Naive B cell (primary cell): ENCODE data around the gene PTPA. TPM values are rescaled to one million over a fixed set of nuclear protein-coding genes. Genes with fewer than 3 reads are reported as not detected.

Experiments
- ATAC-seq, 2 donors: fragments of 150-1000 bp; cut with Tn5 transposase; 2 replicates each; pipeline ENCODE4 v1.10.0; 2021; ENCODE audit warnings: low read depth in 2 of 2, mild to moderate bottlenecking in 2 of 2, moderate library complexity in 2 of 2
- DNase-seq: peaks from one replicate; pipeline ENCODE4 v3.0.0; 2022
- H3K27ac Mint-ChIP-seq, 6 donors: one replicate each; pipeline ENCODE4 v1.8.0; 2020 to 2022; ENCODE audit warnings: mild to moderate bottlenecking in 6 of 6, mixed read lengths in 6 of 6, moderate library complexity in 5 of 6, inconsistent platforms in 2 of 6
- H3K27me3 Mint-ChIP-seq, 3 donors: one replicate each; pipeline ENCODE4 v1.8.0; 2021 to 2022; ENCODE audit warnings: mixed read lengths in 3 of 3, mild to moderate bottlenecking in 1 of 3
- H3K36me3 Mint-ChIP-seq, 2 donors: one replicate each; pipeline ENCODE4 v1.8.0; 2020 to 2022; ENCODE audit warnings: mixed read lengths in 2 of 2, inconsistent platforms in 1 of 2, mild to moderate bottlenecking in 1 of 2
- H3K4me1 Mint-ChIP-seq, 3 donors: one replicate each; pipeline ENCODE4 v1.8.0; 2020 to 2022; ENCODE audit warnings: mixed read lengths in 3 of 3, inconsistent platforms in 1 of 3, mild to moderate bottlenecking in 1 of 3, moderate library complexity in 1 of 3
- H3K4me3 Mint-ChIP-seq, 8 donors: one replicate each; pipeline ENCODE4 v1.8.0; 2020 to 2022; ENCODE audit warnings: mild to moderate bottlenecking in 8 of 8, mixed read lengths in 8 of 8, moderate library complexity in 8 of 8, inconsistent platforms in 2 of 8
- H3K9me3 Mint-ChIP-seq, 7 donors: one replicate each; pipeline ENCODE4 v1.8.0; 2020 to 2022; ENCODE audit warnings: mixed read lengths in 7 of 7, mild to moderate bottlenecking in 5 of 7, inconsistent platforms in 2 of 7, moderate library complexity in 1 of 7
- polyA plus RNA-seq, 6 donors: library from polyadenylated mRNA; unstranded; fragments of 300-500 nt; fragmentation: Illumina TruSeq; gene quantifications; one replicate each; pipeline ENCODE4 v1.2.3, GENCODE V29; 2021; ENCODE audit warnings: low read depth in 6 of 6

The PTPA gene
- polyA plus RNA-seq, 6 donors from 2014 or later, result 8.1 to 18.0 (median 13.5) TPM

DNA sequence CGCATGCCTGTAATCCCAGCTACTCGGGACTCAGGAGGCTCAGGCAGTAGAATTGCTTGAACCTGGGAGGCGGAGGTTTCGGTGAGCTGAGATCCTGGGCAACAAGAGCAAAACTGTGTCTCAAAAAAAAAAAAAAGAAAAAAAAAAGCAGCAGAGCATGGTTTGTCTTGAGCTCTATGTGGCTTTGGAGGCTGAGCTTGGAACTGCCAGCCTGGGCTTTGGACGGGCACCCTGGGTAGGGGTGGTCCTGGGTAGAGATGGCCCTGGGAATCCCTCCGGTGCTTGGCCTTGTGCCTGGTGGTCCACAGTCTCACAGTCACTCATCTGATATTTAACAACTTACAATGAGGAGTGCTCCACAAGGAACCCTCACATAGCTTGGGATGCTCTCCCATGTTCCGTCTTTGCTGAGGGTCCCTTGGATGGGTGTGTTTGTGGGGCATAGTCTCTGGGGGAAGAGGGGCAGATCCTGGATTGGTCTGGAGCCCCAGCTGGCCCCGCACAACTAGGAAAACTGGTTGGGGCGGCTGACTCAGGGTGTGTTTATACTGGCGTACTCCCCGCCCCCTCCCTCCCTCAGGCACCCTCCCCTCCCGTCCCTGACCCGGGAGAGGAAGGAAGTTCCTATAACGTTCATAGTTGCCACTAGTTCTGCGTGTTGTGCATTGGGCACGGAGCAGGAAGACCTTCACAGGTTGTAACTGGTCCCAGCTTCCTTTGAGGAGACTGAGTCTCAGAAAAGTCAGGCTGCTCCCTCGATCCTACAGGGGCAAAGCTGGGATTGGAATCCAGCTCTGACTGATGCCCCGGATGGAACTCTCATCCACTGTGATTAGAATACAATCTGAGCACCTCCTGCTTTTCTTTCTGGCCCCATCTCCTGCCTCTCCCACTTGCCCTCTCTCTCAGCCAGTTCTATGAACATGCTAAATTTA is 55.7 kb downstream of the PTPA start:
- H3K4me1 Mint-ChIP-seq, result peaks cover 9 to 11% (median 11%) of the 10 kb centered on the region in 3 donors
- ATAC-seq (no peak), DNase-seq (no peak)
- H3K27ac Mint-ChIP-seq, result peak overlapping the region in 2 of 6 donors; percentile 54 to 98
- peak overlapping the region in 7 of 8 donors; percentile 9 to 86 (median 68) for H3K4me3 Mint-ChIP-seq
- no peaks in the 10 kb centered on the region for H3K36me3 Mint-ChIP-seq
- peaks cover 0 to 2% (median 0%) of the 10 kb centered on the region in 7 donors for H3K9me3 Mint-ChIP-seq
- peaks cover 0 to 21% (median 10%) of the 10 kb centered on the region in 3 donors for H3K27me3 Mint-ChIP-seq

DNA sequence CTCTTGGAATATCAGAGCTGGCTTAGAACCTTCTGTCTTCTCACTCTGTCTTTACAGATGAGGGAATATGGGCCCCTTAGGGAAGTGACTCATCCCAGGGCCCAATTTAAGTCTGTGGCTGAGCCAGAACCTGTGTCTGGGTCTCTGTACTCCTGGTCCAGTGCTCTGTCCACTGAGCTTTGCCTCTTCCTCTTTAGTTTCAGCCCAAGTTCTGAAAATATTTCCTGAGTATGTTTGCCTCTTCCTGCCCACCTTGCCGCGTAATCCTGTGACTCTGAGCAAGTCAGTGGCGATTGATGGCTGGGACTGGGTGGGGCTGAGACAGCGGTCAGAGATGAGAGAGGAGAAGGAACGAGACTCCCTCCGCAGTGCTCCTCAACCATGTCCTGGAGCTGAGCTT is 59.0 kb downstream of the PTPA start:
- no peak for DNase-seq
- no peaks in the 10 kb centered on the region for H3K36me3 Mint-ChIP-seq
- peaks cover 11 to 25% (median 15%) of the 10 kb centered on the region in 3 donors for H3K4me1 Mint-ChIP-seq
- no peak overlapping the region for H3K27ac Mint-ChIP-seq
- peaks cover 10 to 37% (median 25%) of the 10 kb centered on the region in 3 donors for H3K27me3 Mint-ChIP-seq
- H3K9me3 Mint-ChIP-seq, result peaks cover 0 to 2% (median 0%) of the 10 kb centered on the region in 7 donors
- no peak for ATAC-seq
- H3K4me3 Mint-ChIP-seq, result peak overlapping the region in 1 of 8 donors; percentile 30

DNA sequence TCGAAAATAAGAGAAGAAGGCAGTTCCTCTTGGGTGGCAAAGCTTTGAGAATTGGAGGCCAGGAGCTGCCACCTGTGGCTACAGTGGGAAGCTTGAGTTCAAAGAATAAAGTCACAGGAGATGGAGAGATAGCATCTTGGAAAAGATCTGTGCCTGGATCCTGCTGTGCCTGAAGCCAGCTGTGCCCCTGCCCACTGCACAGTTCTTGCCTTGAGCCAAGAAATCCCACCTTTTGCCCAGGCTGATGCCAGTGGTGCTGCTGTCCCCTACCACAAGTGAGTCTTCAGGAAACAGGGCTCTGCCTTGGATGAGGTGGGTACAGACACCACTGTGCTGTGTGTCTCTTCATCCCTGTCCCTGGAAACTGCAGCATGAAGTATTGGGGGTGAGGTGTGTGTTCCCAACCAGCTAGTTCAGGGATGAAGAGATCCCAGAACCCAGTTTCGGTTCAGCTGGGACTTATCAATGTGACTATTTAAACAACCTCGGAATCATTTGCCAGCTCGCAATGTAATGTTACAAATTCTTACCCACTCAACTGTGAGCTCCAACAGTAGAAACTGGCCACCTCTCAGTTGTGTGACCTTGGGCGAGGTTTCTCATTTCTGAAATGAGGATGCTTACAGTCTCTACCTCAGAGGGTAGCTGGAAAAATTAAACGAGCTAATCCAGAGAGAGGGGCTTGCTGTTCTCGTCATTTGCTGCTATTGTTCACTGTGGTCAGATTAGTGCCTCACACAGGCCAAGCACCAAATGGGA is 61.0 kb downstream of the PTPA start:
- no peak for ATAC-seq
- peaks cover 13 to 28% (median 18%) of the 10 kb centered on the region in 3 donors for H3K4me1 Mint-ChIP-seq

DNA sequence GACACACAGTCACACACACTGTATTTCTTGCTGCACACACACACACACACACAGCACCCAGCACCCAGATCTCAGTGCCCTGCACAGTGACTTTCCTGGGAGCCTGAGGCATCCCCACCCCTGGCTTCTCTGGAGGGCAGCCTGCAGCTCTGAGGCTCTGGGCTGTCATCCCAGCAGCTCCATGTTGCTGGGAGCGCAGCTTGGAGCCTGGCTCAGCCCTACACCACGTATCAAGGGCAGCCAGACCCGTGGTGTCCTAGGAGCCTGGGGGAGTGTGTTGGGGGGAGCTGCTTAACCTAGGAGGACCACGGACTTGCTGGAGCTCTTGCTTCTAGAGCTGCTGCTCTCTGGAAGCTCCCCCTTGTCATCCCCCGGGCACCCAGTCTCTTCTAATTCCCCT is 61.6 kb downstream of the PTPA start:
- H3K27ac Mint-ChIP-seq, result no peak overlapping the region
- peaks cover 10 to 33% (median 21%) of the 10 kb centered on the region in 3 donors for H3K27me3 Mint-ChIP-seq
- H3K4me1 Mint-ChIP-seq, result peaks cover 8 to 22% (median 12%) of the 10 kb centered on the region in 3 donors
- peaks cover 0 to 2% (median 0%) of the 10 kb centered on the region in 7 donors for H3K9me3 Mint-ChIP-seq
- H3K4me3 Mint-ChIP-seq, result peak overlapping the region in 3 of 8 donors; percentile 9 to 35 (median 34)
- no peaks in the 10 kb centered on the region for H3K36me3 Mint-ChIP-seq
- DNase-seq, result no peak
- no peak for ATAC-seq

More for the DNA sequence above, 61.0 kb downstream of the PTPA start:
- H3K9me3 Mint-ChIP-seq, result peaks cover 0 to 2% (median 0%) of the 10 kb centered on the region in 7 donors
- DNase-seq, result no peak
- peak overlapping the region in 3 of 8 donors; percentile 9 to 34 (median 21) for H3K4me3 Mint-ChIP-seq
- no peak overlapping the region for H3K27ac Mint-ChIP-seq
- no peaks in the 10 kb centered on the region for H3K36me3 Mint-ChIP-seq
- peaks cover 10 to 33% (median 25%) of the 10 kb centered on the region in 3 donors for H3K27me3 Mint-ChIP-seq

DNA sequence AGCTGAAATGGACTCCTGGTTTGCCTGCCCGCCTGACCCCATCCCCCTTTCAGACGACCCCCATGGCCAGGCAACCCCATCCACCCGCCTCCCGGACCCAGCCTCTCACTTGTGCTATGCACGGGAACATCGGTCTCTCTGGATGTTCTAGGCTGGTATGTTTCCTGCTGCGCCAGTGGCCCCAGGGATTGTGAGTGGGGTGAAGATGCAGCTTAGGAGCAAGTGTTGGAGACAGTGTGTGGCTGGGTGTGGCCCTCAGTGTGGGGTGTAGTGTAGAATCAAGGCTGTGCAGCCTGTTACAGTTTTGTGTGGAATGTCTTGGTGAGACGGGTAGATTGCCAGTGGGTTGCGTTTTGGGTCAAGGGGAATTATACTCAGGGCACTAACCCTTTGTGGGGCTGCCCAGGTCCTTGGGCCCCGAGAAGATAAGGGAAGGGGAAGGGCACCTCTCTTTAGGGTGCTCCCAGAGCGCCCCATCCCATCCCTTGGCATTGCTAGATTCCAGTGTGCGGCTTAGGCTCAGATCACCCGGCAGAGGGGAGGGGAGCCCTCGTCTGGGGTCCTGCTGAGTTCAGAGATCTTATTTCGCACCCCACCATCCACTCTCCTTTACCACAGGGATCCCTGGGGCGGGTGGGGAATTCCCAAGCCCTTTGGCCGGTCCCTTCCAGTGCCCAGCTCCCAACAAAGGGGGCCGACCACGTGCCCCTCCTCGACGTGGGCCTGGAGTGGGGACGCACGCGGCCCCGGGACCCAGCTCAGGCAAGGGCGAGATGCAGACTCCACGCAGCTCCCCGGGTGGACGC is 62.3 kb downstream of the PTPA start:
- Mint-ChIP-seq H3K36me3 (no peaks in the 10 kb centered on the region), H3K9me3 (peaks cover 0 to 2% (median 0%) of the 10 kb centered on the region in 7 donors), H3K27ac (no peak overlapping the region), H3K4me3 (peak overlapping the region; percentile 39 to 94 (median 79)), H3K27me3 (peaks cover 10 to 33% (median 17%) of the 10 kb centered on the region in 3 donors), H3K4me1 (peaks cover 5 to 19% (median 9%) of the 10 kb centered on the region in 3 donors)
- ATAC-seq (no peak), DNase-seq (no peak)

DNA sequence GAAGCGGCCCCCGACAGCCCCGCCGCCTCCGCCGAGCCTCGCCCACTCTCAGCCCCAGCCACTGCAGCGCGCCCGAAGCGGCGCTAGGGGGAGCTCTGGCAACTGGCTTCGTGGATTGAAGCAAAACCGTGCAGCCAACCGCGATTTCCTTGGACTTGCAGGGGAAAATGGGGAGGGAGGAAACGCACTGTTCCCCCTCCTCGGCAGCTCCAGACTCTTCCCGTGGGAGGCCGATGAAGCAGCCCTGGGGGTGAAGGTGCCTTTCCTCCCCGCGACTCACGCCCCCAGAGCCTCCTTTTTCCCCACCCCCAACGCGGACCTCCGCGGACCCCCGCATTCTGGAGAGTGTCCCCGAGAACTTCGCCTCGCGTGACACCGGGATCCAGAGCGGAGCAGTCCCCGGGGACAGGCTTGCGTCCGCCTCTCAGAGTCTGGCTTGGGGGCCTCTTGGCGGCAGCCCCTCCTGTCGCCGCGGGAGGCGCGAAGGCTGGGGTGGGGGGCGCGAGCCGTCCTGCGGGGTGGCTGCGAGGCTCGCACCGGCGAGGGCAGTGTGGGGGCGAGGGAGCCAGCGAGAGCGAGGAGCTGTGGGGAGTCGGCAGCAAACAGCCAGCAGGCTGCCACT is 63.0 kb downstream of the PTPA start:
- DNase-seq (peak; percentile 69), ATAC-seq (peak; percentile 13 to 24)
- H3K27me3 Mint-ChIP-seq, result peaks cover 10 to 38% (median 23%) of the 10 kb centered on the region in 3 donors
- no peaks in the 10 kb centered on the region for H3K9me3 Mint-ChIP-seq
- H3K4me1 Mint-ChIP-seq, result peaks cover 5 to 19% (median 9%) of the 10 kb centered on the region in 3 donors
- no peak overlapping the region for H3K27ac Mint-ChIP-seq
- peak overlapping the region; percentile 83 to 95 (median 90) for H3K4me3 Mint-ChIP-seq
- H3K36me3 Mint-ChIP-seq, result no peaks in the 10 kb centered on the region

DNA sequence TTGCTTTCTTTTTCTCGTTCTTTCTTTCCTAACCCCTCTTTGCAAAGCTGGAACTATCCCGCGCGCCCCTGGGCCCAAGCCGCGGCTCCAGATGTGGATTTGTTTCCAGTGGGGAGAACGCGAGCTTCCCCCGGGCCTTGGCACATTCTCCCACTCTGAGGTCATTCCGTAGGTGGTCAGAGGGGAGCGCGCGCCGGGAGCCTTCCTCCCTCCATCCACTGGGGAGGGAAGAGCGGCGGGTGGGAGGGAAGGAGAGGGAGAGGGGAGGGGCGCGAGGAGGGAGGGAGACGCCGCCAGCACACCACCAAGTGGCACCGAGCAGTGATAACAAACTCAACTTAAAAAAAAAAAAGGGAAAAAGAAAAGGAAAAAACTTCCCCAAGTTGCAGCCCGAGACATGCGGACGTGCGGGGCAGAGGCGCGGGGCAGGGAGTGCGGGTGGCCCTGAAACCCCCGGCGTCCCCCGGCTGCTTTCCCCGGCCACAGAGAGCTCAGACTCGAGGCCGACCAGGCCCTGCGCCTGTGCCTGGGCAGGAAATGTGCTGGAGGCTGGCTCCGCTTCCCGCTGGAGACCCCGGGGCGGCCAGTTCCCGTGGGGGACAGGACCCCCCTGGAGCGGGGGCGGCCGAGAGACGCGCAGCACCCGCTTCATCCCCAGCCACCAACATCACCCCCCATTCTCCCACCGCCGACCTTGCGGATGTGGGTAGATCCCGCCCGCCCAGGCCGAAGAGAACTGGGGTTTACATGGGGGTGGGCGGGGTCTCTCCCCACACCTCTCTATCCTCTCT is 63.7 kb downstream of the PTPA start:
- H3K9me3 Mint-ChIP-seq, result no peaks in the 10 kb centered on the region
- peak overlapping the region in 2 of 6 donors; percentile 75 to 94 for H3K27ac Mint-ChIP-seq
- H3K4me3 Mint-ChIP-seq, result peak overlapping the region; percentile 83 to 95 (median 93)
- no peak for ATAC-seq
- H3K36me3 Mint-ChIP-seq, result no peaks in the 10 kb centered on the region
- DNase-seq, result peak; percentile 9
- peaks cover 5 to 19% (median 9%) of the 10 kb centered on the region in 3 donors for H3K4me1 Mint-ChIP-seq
- H3K27me3 Mint-ChIP-seq, result peaks cover 10 to 45% (median 24%) of the 10 kb centered on the region in 3 donors

DNA sequence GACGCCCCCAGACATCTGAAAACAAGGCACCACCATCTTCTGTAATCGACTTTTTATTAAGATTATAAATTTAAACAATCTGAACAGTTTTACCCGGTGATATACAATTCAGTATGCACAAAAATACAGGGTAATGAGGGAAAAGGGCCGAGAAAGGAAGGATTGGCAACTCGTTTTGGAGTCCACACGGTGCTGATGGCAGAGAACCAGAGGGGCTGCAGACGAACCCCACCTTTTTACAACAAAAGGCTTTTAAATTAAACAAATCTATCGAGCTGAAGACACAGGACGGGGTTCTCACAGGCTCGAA is 64.3 kb downstream of the PTPA start:
- Mint-ChIP-seq H3K36me3 (no peaks in the 10 kb centered on the region), H3K27ac (peak overlapping the region in 3 of 6 donors; percentile 32 to 94 (median 75)), H3K4me1 (peaks cover 5 to 19% (median 9%) of the 10 kb centered on the region in 3 donors), H3K9me3 (no peaks in the 10 kb centered on the region), H3K27me3 (peaks cover 10 to 42% (median 24%) of the 10 kb centered on the region in 3 donors), H3K4me3 (peak overlapping the region; percentile 83 to 95 (median 93))
- DNase-seq (no peak), ATAC-seq (no peak)

DNA sequence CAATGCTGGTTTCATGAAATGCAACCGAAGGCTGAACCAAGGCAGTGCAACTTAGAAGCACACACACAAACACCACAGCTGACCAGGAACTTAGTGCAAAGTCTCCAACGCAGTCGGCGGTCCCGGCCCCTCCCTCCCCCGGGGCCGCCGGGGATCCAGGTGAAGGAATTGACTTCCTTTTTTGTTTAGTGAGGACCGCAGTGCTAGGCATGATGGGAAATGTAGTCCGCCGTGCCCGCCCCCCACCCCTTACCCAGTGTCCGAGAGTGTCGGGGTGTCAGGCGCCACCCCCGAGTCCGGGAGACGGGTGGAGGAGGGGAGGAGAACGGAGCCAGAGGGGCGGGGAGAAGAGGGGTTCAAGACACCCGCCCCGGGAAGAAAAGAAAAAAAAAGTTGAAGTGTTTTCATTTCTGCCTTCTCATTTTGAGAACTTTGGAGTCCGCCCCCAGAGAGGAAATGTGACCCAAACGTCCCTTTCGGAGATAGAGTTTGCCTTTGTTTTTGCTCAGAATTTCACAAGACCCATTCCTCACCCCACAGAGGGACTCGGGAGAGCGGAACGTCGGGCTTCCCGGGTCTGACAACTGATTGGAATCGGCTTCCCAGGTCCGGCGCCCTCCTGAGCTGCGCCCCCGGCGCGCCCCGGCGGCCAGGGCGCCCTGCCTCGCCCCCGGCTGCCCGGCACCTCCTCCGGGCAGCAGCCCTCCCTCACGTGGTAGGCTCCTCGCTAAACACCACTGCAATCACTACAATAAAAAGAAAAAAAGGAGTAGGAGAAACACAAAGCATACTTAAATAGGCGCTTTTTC is 64.8 kb downstream of the PTPA start:
- Mint-ChIP-seq H3K27me3 (peaks cover 10 to 45% (median 24%) of the 10 kb centered on the region in 3 donors), H3K4me3 (peak overlapping the region; percentile 83 to 95 (median 93)), H3K27ac (peak overlapping the region in 3 of 6 donors; percentile 19 to 94 (median 32)), H3K36me3 (no peaks in the 10 kb centered on the region), H3K4me1 (peaks cover 5 to 19% (median 9%) of the 10 kb centered on the region in 3 donors), H3K9me3 (no peaks in the 10 kb centered on the region)
- ATAC-seq, result peak; percentile 8 to 15
- DNase-seq, result peak; percentile 55

DNA sequence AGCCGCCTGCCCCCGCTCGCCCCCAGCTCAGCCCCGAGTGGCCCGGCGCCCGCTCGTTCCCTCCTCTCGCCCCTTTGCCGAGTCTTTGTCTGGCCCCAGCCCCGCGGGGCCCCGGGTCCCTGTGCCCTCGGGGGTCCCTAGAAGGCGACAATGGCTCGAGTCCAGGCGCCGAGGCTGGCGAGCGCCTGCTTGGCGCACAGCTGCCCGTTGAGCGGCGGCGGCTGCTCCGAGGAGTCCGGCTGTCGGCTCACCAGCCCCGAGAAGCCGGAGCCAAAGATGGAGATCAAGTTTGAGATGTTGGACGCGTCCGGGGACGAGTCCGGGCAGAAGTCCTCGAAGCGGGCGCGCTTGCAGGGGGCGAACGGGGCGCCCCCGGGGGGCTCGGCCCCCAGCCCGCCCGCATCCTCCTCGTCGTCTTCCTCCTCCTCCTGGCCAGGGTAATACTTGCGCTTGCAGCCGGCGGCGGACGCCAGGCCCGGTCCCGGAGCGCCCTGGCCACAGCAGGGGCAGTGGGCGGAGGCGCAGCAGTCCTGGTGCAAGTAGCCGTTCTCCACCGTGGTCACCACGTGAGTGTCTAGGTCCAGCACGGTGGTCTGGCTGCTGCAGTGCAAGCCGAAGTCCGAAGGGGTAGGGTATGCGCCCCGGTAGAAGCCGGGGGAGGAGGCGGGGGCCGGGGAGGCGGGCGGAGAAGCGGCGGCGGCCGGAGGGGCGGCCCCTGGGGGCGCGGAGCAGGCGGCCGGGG is 65.7 kb downstream of the PTPA start:
- Mint-ChIP-seq H3K27me3 (peaks cover 17 to 45% (median 31%) of the 10 kb centered on the region in 3 donors), H3K4me3 (peak overlapping the region; percentile 83 to 94 (median 92)), H3K27ac (no peak overlapping the region), H3K4me1 (peaks cover 5 to 19% (median 9%) of the 10 kb centered on the region in 3 donors), H3K9me3 (no peaks in the 10 kb centered on the region), H3K36me3 (no peaks in the 10 kb centered on the region)
- DNase-seq (peak; percentile 17), ATAC-seq (no peak)
